PC-3 (cell line): Measurements from ENCODE around the gene AKR1B15. TPM values are rescaled to one million over a fixed set of nuclear protein-coding genes. Genes with fewer than 3 reads are reported as not detected.

Source experiments
- ATAC-seq: fragments of 200-7000 bp; cut with Tn5 transposase; 2 replicates; pipeline ENCODE4 v1.9.1; 2020; ENCODE audit warnings: mild to moderate bottlenecking, moderate library complexity
- BruUV-seq: library from RNA; stranded (reverse); fragments of 400-500 nt; replicated peaks from 2 replicates; lab custom pipeline; 2021; lab: Mats Ljungman, UMichigan
- CTCF ChIA-PET: fragments of 300-600 bp; sonication (Branson Sonifier 250); formaldehyde crosslinking; loops from one replicate; lab custom pipeline; 2022; ENCODE audit warnings: antibody characterized with exemption; lab: Charles Lee
- POLR2A ChIA-PET: fragments of 300-600 bp; sonication (Branson Sonifier 250); formaldehyde crosslinking; loops from one replicate; lab custom pipeline; 2022; ENCODE audit warnings: antibody characterized with exemption; ENCODE audit not compliant: unreplicated experiment; lab: Charles Lee
- DNase-seq: peaks from one replicate; pipeline ENCODE4 v3.0.0-alpha.2; 2015
- H2AFZ ChIP-seq: fragments of 300-600 bp; sonication (generic); 2 replicates; pipeline ENCODE4 v1.6.0; 2016; ENCODE audit warnings: antibody characterized with exemption, low read length
- H3F3A ChIP-seq: fragments of 300-600 bp; sonication (generic); one replicate; pipeline ENCODE4 v1.6.0; 2017; ENCODE audit warnings: antibody characterized with exemption, low read length, control low read depth, mild to moderate bottlenecking; ENCODE audit not compliant: unreplicated experiment
- H3K27ac ChIP-seq: fragments of 300-600 bp; sonication (generic); 2 replicates; pipeline ENCODE4 v1.5.1; 2016; ENCODE audit warnings: mild to moderate bottlenecking, low read length
- H3K27me3 ChIP-seq: fragments of 300-600 bp; sonication (generic); 2 replicates; pipeline ENCODE4 v1.6.1; 2016; ENCODE audit warnings: low read length, mixed read lengths
- H3K36me3 ChIP-seq: fragments of 300-600 bp; sonication (generic); 2 replicates; pipeline ENCODE4 v1.6.1; 2016; ENCODE audit warnings: low read depth, mixed run types, low read length, mixed read lengths
- H3K4me1 ChIP-seq: fragments of 300-600 bp; sonication (generic); 2 replicates; pipeline ENCODE4 v1.5.1; 2016; ENCODE audit warnings: low read length; ENCODE audit not compliant: insufficient read depth
- H3K4me2 ChIP-seq: fragments of 300-600 bp; sonication (generic); 2 replicates; pipeline ENCODE4 v1.6.0; 2016; ENCODE audit warnings: low read length
- H3K4me3 ChIP-seq: fragments of 300-600 bp; sonication (generic); 2 replicates; pipeline ENCODE4 v1.5.1; 2016; ENCODE audit warnings: mild to moderate bottlenecking, low read length, mixed read lengths
- H3K79me2 ChIP-seq: fragments of 300-600 bp; sonication (generic); 2 replicates; pipeline ENCODE4 v1.6.1; 2017; ENCODE audit warnings: low read length, mixed read lengths
- H3K9ac ChIP-seq: fragments of 300-600 bp; sonication (generic); 2 replicates; pipeline ENCODE4 v1.6.0; 2016; ENCODE audit warnings: mild to moderate bottlenecking, low read length
- H3K9me2 ChIP-seq: fragments of 300-600 bp; sonication (generic); replicated peaks from 2 replicates; pipeline ENCODE4 v1.6.1; 2016; ENCODE audit warnings: mixed run types, low read length, mixed read lengths
- H3K9me3 ChIP-seq: fragments of 300-600 bp; sonication (generic); 2 replicates; pipeline ENCODE4 v1.6.1; 2016; ENCODE audit warnings: low read length, mixed read lengths
- H4K20me1 ChIP-seq: fragments of 300-600 bp; sonication (generic); 2 replicates; pipeline ENCODE4 v1.6.1; 2016; ENCODE audit warnings: low read length, mixed read lengths
- EZH2 ChIP-seq: fragments of 300-600 bp; sonication (generic); IDR thresholded peaks from one replicate; pipeline ENCODE4 v1.6.1; 2017; ENCODE audit warnings: antibody characterized with exemption, mild to moderate bottlenecking, low read length; ENCODE audit not compliant: unreplicated experiment
- EZH2phosphoT487 ChIP-seq: fragments of 300-600 bp; sonication (generic); IDR thresholded peaks from 2 replicates; pipeline ENCODE4 v1.6.1; 2018; ENCODE audit warnings: mild to moderate bottlenecking, antibody characterized with exemption, low read length, borderline replicate concordance
- intact Hi-C: fragments of 100-400 bp; cut with micrococcal nuclease; formaldehyde crosslinking; loops from 2 replicates; pipeline ENCODE4 v1.9.0; 2023
- total RNA-seq: library from RNA; depleted of rRNA; stranded (reverse); fragments of >200 nt; gene quantifications from 2 replicates; pipeline ENCODE4 v1.2.3, GENCODE V29; 2014
- TF ChIP-seq, protein P1 (sequence below): fragments of 300-600 bp; sonication (generic); conservative IDR thresholded peaks from 2 replicates; pipeline ENCODE4 v1.5.1; 2017; ENCODE audit warnings: antibody characterized with exemption, low read depth, mild to moderate bottlenecking, low read length

AKR1B15 gene
- total RNA-seq, 1 experiment from 2014 or later, result 0.40 TPM

DNA sequence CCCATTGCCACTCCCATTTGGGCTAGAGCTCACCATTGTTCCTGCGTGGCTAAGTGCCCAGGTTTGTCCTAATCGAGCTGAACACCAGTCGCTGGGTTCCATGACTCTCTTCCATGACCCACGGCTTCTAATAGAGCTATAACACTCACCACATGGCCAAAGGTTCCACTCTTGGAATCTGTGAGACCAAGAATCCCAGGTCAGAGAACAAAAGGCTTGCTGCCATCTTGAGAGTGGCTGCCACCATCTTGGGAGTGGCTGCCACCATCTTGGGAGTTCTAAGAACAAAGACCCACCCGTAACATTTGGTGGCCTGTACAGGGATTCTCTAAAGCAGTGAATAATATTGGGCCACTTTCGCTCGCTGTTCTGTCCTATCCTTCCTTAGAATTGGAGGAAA lies 37.0 kb downstream of the AKR1B15 start:
- no TSS peak for BruUV-seq
- Histone ChIP-seq H3K79me2 (no peaks in the 10 kb centered on the region), H3K27ac (no peak overlapping the region)

DNA sequence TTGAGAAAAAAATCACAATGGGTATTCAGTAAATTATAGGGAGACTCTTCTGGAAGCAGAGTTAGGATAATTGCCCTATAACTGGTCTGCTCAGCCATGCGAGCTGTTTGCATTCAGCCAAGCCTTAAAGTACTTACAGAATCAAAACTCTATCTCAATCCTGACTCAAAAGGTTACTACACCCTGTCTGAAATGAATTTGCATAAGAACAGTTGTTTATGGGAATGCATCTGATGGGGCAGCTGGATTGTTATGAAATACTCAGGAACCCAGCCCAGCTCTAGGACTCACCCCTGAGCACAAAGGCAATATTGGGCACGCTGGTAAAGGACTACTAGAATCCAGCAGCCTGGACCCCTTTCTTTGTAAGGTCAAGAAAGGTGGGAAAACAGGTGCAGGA lies 38.8 kb downstream of the AKR1B15 start:
- no peak overlapping the region for H3K4me2 ChIP-seq
- no peak overlapping the region for H3K4me3 ChIP-seq
- H3K9me2 ChIP-seq, result no peaks in the 10 kb centered on the region
- H3K79me2 ChIP-seq, result no peaks in the 10 kb centered on the region
- no peak overlapping the region for H2AFZ ChIP-seq
- no peaks in the 10 kb centered on the region for H3K36me3 ChIP-seq
- H3K27me3 ChIP-seq, result no peaks in the 10 kb centered on the region
- ATAC-seq (no peak), DNase-seq (no peak)
- peaks cover 18% of the 10 kb centered on the region for H3K4me1 ChIP-seq
- no peaks in the 10 kb centered on the region for H3F3A ChIP-seq
- ChIA-PET POLR2A (no interaction called here), CTCF (no interaction called here)
- H3K27ac ChIP-seq, result no peak overlapping the region
- TF ChIP-seq EZH2phosphoT487 (no peak), EZH2 (no peak)
- TF ChIP-seq, protein P1, sequence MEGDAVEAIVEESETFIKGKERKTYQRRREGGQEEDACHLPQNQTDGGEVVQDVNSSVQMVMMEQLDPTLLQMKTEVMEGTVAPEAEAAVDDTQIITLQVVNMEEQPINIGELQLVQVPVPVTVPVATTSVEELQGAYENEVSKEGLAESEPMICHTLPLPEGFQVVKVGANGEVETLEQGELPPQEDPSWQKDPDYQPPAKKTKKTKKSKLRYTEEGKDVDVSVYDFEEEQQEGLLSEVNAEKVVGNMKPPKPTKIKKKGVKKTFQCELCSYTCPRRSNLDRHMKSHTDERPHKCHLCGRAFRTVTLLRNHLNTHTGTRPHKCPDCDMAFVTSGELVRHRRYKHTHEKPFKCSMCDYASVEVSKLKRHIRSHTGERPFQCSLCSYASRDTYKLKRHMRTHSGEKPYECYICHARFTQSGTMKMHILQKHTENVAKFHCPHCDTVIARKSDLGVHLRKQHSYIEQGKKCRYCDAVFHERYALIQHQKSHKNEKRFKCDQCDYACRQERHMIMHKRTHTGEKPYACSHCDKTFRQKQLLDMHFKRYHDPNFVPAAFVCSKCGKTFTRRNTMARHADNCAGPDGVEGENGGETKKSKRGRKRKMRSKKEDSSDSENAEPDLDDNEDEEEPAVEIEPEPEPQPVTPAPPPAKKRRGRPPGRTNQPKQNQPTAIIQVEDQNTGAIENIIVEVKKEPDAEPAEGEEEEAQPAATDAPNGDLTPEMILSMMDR, result no peak
- intact Hi-C loops, result no loop called here
- H3K9me3 ChIP-seq, result no peaks in the 10 kb centered on the region
- H3K9ac ChIP-seq, result no peak overlapping the region
- H4K20me1 ChIP-seq, result no peaks in the 10 kb centered on the region
- no TSS peak for BruUV-seq

More for the DNA sequence above, 37.0 kb downstream of the AKR1B15 start:
- no peaks in the 10 kb centered on the region for H3F3A ChIP-seq
- TF ChIP-seq EZH2phosphoT487 (no peak), EZH2 (no peak)
- TF ChIP-seq, protein P1, result no peak
- ATAC-seq, result no peak
- H3K4me1 ChIP-seq, result peaks cover 18% of the 10 kb centered on the region
- no peak overlapping the region for H2AFZ ChIP-seq
- no peak overlapping the region for H3K9ac ChIP-seq
- H3K9me2 ChIP-seq, result no peaks in the 10 kb centered on the region
- ChIA-PET POLR2A (no interaction called here), CTCF (no interaction called here)
- no peaks in the 10 kb centered on the region for H3K27me3 ChIP-seq
- no peaks in the 10 kb centered on the region for H3K36me3 ChIP-seq
- no peaks in the 10 kb centered on the region for H4K20me1 ChIP-seq
- no peaks in the 10 kb centered on the region for H3K9me3 ChIP-seq
- H3K4me2 ChIP-seq, result no peak overlapping the region
- intact Hi-C loops, result no loop called here
- DNase-seq, result no peak
- no peak overlapping the region for H3K4me3 ChIP-seq

DNA sequence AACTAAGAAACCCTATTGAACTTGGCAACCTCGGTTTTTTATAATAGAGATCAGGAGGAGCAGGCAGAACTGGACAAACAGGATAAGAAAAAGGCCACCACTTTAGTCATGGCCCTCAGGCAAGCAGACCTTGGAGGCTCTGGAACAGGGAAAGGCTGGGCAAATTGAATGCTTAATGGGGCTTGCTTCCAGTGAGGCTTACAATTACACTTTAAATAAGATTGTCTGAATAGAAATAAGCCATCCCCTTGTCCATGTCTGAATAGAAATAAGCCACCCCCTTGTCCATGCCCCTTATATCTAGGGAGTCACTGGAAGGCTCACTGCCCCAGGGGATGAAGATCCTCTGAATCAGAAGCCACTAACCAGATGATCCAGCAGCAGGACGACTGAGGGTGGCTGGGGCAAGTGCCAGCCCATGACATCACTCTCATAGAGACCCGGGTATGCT lies 40.6 kb downstream of the AKR1B15 start:
- ATAC-seq, result peak; percentile 77
- peaks cover 27% of the 10 kb centered on the region for H3K4me1 ChIP-seq
- CTCF ChIA-PET, result no interaction called here

More for the DNA sequence above, 40.6 kb downstream of the AKR1B15 start:
- Histone ChIP-seq H3K27ac (peak overlapping the region; percentile 93), H3K4me3 (no peak overlapping the region), H2AFZ (no peak overlapping the region), H4K20me1 (no peaks in the 10 kb centered on the region), H3K9me3 (no peaks in the 10 kb centered on the region), H3K4me2 (peak overlapping the region; percentile 76; the same call in 1 of the 2 replicates), H3K9ac (0 out of 2 replicates have a peak overlapping the region, but pooled peaks have one; percentile 49), H3K27me3 (no peaks in the 10 kb centered on the region), H3K79me2 (no peaks in the 10 kb centered on the region), H3K36me3 (no peaks in the 10 kb centered on the region), H3K9me2 (no peaks in the 10 kb centered on the region), H3F3A (no peaks in the 10 kb centered on the region)
- TF ChIP-seq EZH2phosphoT487 (no peak), EZH2 (no peak)
- TF ChIP-seq, protein P1, result no peak
- intact Hi-C loops, result no loop called here
- DNase-seq, result peak; percentile 87
- POLR2A ChIA-PET, result no interaction called here
- BruUV-seq, result no TSS peak
